CD4-positive, alpha-beta memory T cell (primary cell): ENCODE data around the gene GATA1. TPM values are rescaled to one million over a fixed set of nuclear protein-coding genes. Genes with fewer than 3 reads are reported as not detected.

ENCODE experiments used
- CTCF ChIA-PET: fragments of 350-600 bp; sonication (Branson Sonifier 250); formaldehyde crosslinking; loops from one replicate; lab custom pipeline; 2021; ENCODE audit warnings: inconsistent platforms; ENCODE audit not compliant: partially characterized antibody; lab: Charles Lee
- POLR2A ChIA-PET: fragments of 350-600 bp; sonication (Branson Sonifier 250); formaldehyde crosslinking; loops from one replicate; lab custom pipeline; 2021; ENCODE audit not compliant: partially characterized antibody; lab: Charles Lee
- DNase-seq, 5 donors: peaks; one replicate each; pipeline versions ENCODE4 v3.0.0 to v3.0.0-alpha.2; 2020 to 2022; ENCODE audit warnings: mixed read lengths in 1 of 5
- H3K27ac ChIP-seq: one replicate; pipeline ENCODE4 v1.7.0; 2013; ENCODE audit warnings: low read depth, low read length
- H3K27me3 ChIP-seq: 2 replicates; pipeline ENCODE4 v1.7.0; 2013; ENCODE audit warnings: mild to moderate bottlenecking, low read length, moderate library complexity; ENCODE audit not compliant: insufficient read depth
- H3K36me3 ChIP-seq: 2 replicates; pipeline ENCODE4 v1.7.0; 2013; ENCODE audit warnings: mild to moderate bottlenecking, low read length, moderate library complexity; ENCODE audit not compliant: insufficient read depth
- H3K4me1 ChIP-seq: 2 replicates; pipeline ENCODE4 v1.7.0; 2013; ENCODE audit warnings: mild to moderate bottlenecking, low read length, moderate library complexity; ENCODE audit not compliant: insufficient read depth
- H3K4me3 ChIP-seq, 2 donors: one replicate each; pipeline ENCODE4 v1.7.0; 2013; ENCODE audit warnings: low read length in 2 of 2, mild to moderate bottlenecking in 1 of 2
- H3K9me3 ChIP-seq, 2 donors: one replicate each; pipeline ENCODE4 v1.7.0; 2013; ENCODE audit warnings: low read length in 2 of 2, control low read depth in 1 of 2; ENCODE audit not compliant: control insufficient read depth in 1 of 2
- H3K27ac Mint-ChIP-seq, 7 donors: one replicate each; pipeline ENCODE4 v1.8.0; 2020 to 2021; ENCODE audit warnings: mixed read lengths in 7 of 7, mild to moderate bottlenecking in 6 of 7, inconsistent platforms in 3 of 7, moderate library complexity in 3 of 7
- H3K27me3 Mint-ChIP-seq, 2 donors: one replicate each; pipeline ENCODE4 v1.8.0; 2020 to 2021; ENCODE audit warnings: mixed read lengths in 2 of 2
- H3K36me3 Mint-ChIP-seq, 2 donors: one replicate each; pipeline ENCODE4 v1.8.0; 2020 to 2021; ENCODE audit warnings: mixed read lengths in 2 of 2, inconsistent platforms in 1 of 2, mild to moderate bottlenecking in 1 of 2
- H3K4me1 Mint-ChIP-seq, 4 donors: one replicate each; pipeline ENCODE4 v1.8.0; 2020 to 2021; ENCODE audit warnings: mixed read lengths in 4 of 4, mild to moderate bottlenecking in 1 of 4
- H3K4me3 Mint-ChIP-seq, 8 donors: one replicate each; pipeline ENCODE4 v1.8.0; 2020 to 2021; ENCODE audit warnings: mixed read lengths in 8 of 8, mild to moderate bottlenecking in 7 of 8, moderate library complexity in 6 of 8, inconsistent platforms in 3 of 8
- H3K9me3 Mint-ChIP-seq, 8 donors: one replicate each; pipeline ENCODE4 v1.8.0; 2020 to 2021; ENCODE audit warnings: mixed read lengths in 8 of 8, mild to moderate bottlenecking in 5 of 8, inconsistent platforms in 3 of 8, moderate library complexity in 1 of 8
- intact Hi-C: fragments of 100-400 bp; cut with micrococcal nuclease; formaldehyde crosslinking; loops from one replicate; pipeline ENCODE4 v1.15.1; 2023
- polyA plus RNA-seq, 2 donors: library from polyadenylated mRNA; unstranded; fragments of 300-500 nt; fragmentation: Illumina TruSeq; gene quantifications; one replicate each; pipeline ENCODE4 v1.2.3, GENCODE V29; 2021
- total RNA-seq, 2 experiments: library from RNA; stranded (reverse); gene quantifications; one replicate each; pipeline ENCODE4 v1.2.3, GENCODE V29; 2021

The GATA1 gene
- total and polyA plus RNA-seq, 4 experiments from 2014 or later = not detected

DNA sequence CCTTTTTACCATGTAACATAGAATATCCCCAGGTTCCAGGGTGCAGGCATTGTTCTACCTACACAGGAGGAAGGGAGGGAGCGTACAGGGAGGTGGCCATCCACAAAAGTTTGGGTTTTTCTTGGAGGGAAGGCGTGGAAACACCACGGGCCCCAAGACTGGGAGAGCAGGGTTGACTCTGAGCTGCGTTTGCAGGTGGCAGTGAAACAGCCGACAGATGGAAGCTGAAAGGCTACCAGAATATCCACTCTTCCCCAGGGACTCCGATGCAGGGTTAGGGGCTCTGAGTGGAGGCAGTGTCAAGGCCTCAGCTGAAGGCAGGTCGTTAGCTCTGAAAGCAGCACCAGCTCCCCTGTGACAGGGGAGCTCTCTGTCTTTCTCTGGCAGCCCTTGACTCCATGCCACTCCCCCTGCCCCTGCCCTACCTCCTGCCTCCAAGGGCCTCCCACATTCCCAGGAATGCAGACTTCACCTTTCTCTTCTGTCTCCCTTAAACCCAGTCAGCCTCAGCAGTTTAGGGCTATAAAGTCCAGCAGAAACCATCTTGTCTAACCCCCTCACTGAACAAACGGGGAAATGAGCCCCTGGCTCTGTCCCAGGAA lies 38.9 kb upstream of the GATA1 start:
- H3K9me3 Mint-ChIP-seq = no peaks in the 10 kb centered on the region
- intact Hi-C loops = no loop called here
- no peak overlapping the region for H3K27ac ChIP-seq
- no peak overlapping the region for H3K27ac Mint-ChIP-seq
- ChIA-PET POLR2A (no interaction called here), CTCF (no interaction called here)
- peaks cover 0 to 3% (median 0%) of the 10 kb centered on the region in 4 donors for H3K4me1 Mint-ChIP-seq
- H3K36me3 Mint-ChIP-seq = no peaks in the 10 kb centered on the region
- no peaks in the 10 kb centered on the region for H3K27me3 ChIP-seq
- no peaks in the 10 kb centered on the region for H3K9me3 ChIP-seq
- no peak for DNase-seq
- no peak overlapping the region for H3K4me3 ChIP-seq
- H3K36me3 ChIP-seq = no peaks in the 10 kb centered on the region
- H3K4me3 Mint-ChIP-seq = no peak overlapping the region
- H3K4me1 ChIP-seq = no peaks in the 10 kb centered on the region
- H3K27me3 Mint-ChIP-seq = no peaks in the 10 kb centered on the region

GRCh38 chrX:48749182-48749581 lies 37.2 kb upstream of the GATA1 start:
- Mint-ChIP-seq H3K4me3 (no peak overlapping the region), H3K9me3 (no peaks in the 10 kb centered on the region), H3K4me1 (peaks cover 0 to 3% (median 0%) of the 10 kb centered on the region in 4 donors), H3K36me3 (no peaks in the 10 kb centered on the region), H3K27ac (no peak overlapping the region), H3K27me3 (no peaks in the 10 kb centered on the region)
- no peaks in the 10 kb centered on the region for H3K9me3 ChIP-seq
- H3K4me1 ChIP-seq = no peaks in the 10 kb centered on the region
- no peak for DNase-seq
- ChIA-PET CTCF (no interaction called here), POLR2A (no interaction called here)
- H3K4me3 ChIP-seq = no peak overlapping the region
- no peaks in the 10 kb centered on the region for H3K27me3 ChIP-seq
- H3K27ac ChIP-seq = no peak overlapping the region
- no peaks in the 10 kb centered on the region for H3K36me3 ChIP-seq
- intact Hi-C loops = no loop called here

DNA sequence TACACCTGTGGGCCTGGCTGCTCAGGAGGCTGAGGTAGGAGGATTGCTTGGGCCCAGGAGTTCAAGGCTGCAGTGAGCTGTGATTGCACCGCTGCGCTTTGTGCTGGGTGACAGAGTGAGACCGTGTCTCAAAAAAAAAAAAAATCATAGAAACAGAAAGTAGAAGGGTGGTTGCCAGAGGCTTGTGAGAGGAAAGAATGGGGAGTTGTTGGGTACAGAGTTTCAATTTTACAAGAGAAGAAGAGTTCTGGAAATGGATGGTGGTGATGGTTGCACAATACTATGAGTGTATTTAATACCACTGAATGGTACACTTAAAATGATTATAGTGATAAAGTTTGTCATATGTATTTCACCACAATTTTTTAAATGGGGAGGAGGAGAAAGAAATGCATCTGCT lies 35.0 kb upstream of the GATA1 start:
- H3K9me3 Mint-ChIP-seq = no peaks in the 10 kb centered on the region
- H3K4me1 ChIP-seq = no peaks in the 10 kb centered on the region
- no peaks in the 10 kb centered on the region for H3K27me3 ChIP-seq
- H3K4me3 ChIP-seq = no peak overlapping the region
- H3K27ac ChIP-seq = no peak overlapping the region
- ChIA-PET POLR2A (no interaction called here), CTCF (interaction anchor here (0.9 kb wide), 1 partner anchor 103 kb away, joined by 3 read pairs; no protein-coding TSS in a partner anchor)
- peak overlapping the region in 1 of 7 donors; percentile 46 for H3K27ac Mint-ChIP-seq
- no peaks in the 10 kb centered on the region for H3K36me3 Mint-ChIP-seq
- intact Hi-C loops = no loop called here
- H3K4me1 Mint-ChIP-seq = peaks cover 0 to 3% (median 0%) of the 10 kb centered on the region in 4 donors
- H3K9me3 ChIP-seq = no peaks in the 10 kb centered on the region
- no peak overlapping the region for H3K4me3 Mint-ChIP-seq
- no peaks in the 10 kb centered on the region for H3K36me3 ChIP-seq
- no peaks in the 10 kb centered on the region for H3K27me3 Mint-ChIP-seq
- no peak for DNase-seq

GRCh38 chrX:48752498-48752897 lies 33.9 kb upstream of the GATA1 start:
- DNase-seq = no peak
- no peaks in the 10 kb centered on the region for H3K27me3 Mint-ChIP-seq
- Histone ChIP-seq H3K4me3 (no peak overlapping the region), H3K4me1 (no peaks in the 10 kb centered on the region), H3K9me3 (no peaks in the 10 kb centered on the region), H3K36me3 (no peaks in the 10 kb centered on the region), H3K27ac (no peak overlapping the region), H3K27me3 (no peaks in the 10 kb centered on the region)
- CTCF ChIA-PET = interaction anchor here (0.9 to 1.4 kb wide), 2 partner anchors 8 to 104 kb away, joined by 3 to 4 read pairs; no protein-coding TSS in a partner anchor
- H3K36me3 Mint-ChIP-seq = no peaks in the 10 kb centered on the region
- intact Hi-C loops = no loop called here
- H3K4me3 Mint-ChIP-seq = no peak overlapping the region
- H3K9me3 Mint-ChIP-seq = no peaks in the 10 kb centered on the region
- POLR2A ChIA-PET = no interaction called here
- H3K4me1 Mint-ChIP-seq = peaks cover 0 to 3% (median 0%) of the 10 kb centered on the region in 4 donors
- H3K27ac Mint-ChIP-seq = no peak overlapping the region

- CTCF ChIA-PET = no interaction called here
- Histone ChIP-seq H3K4me1 (no peaks in the 10 kb centered on the region), H3K9me3 (no peaks in the 10 kb centered on the region), H3K27me3 (no peaks in the 10 kb centered on the region), H3K4me3 (no peak overlapping the region), H3K27ac (no peak overlapping the region), H3K36me3 (no peaks in the 10 kb centered on the region)
- no peak for DNase-seq
- no peaks in the 10 kb centered on the region for H3K9me3 Mint-ChIP-seq
- no peaks in the 10 kb centered on the region for H3K27me3 Mint-ChIP-seq
- POLR2A ChIA-PET = no interaction called here
- no peak overlapping the region for H3K27ac Mint-ChIP-seq
- H3K4me3 Mint-ChIP-seq = no peak overlapping the region
- H3K4me1 Mint-ChIP-seq = peaks cover 0 to 3% (median 0%) of the 10 kb centered on the region in 4 donors
- intact Hi-C loops = no loop called here
- no peaks in the 10 kb centered on the region for H3K36me3 Mint-ChIP-seq
These were observed 32.6 kb upstream of the GATA1 start for GRCh38 chrX:48753708-48754228.

GRCh38 chrX:48754238-48754637 lies 32.2 kb upstream of the GATA1 start:
- H3K4me1 Mint-ChIP-seq = peaks cover 0 to 3% (median 0%) of the 10 kb centered on the region in 4 donors
- no peak overlapping the region for H3K4me3 Mint-ChIP-seq
- no peak overlapping the region for H3K27ac ChIP-seq
- no peak overlapping the region for H3K4me3 ChIP-seq
- no peaks in the 10 kb centered on the region for H3K36me3 Mint-ChIP-seq
- no peaks in the 10 kb centered on the region for H3K27me3 ChIP-seq
- H3K27ac Mint-ChIP-seq = no peak overlapping the region
- H3K27me3 Mint-ChIP-seq = no peaks in the 10 kb centered on the region
- H3K36me3 ChIP-seq = no peaks in the 10 kb centered on the region
- intact Hi-C loops = no loop called here
- no peaks in the 10 kb centered on the region for H3K9me3 Mint-ChIP-seq
- ChIA-PET POLR2A (no interaction called here), CTCF (no interaction called here)
- H3K9me3 ChIP-seq = no peaks in the 10 kb centered on the region
- DNase-seq = no peak
- H3K4me1 ChIP-seq = no peaks in the 10 kb centered on the region

DNA sequence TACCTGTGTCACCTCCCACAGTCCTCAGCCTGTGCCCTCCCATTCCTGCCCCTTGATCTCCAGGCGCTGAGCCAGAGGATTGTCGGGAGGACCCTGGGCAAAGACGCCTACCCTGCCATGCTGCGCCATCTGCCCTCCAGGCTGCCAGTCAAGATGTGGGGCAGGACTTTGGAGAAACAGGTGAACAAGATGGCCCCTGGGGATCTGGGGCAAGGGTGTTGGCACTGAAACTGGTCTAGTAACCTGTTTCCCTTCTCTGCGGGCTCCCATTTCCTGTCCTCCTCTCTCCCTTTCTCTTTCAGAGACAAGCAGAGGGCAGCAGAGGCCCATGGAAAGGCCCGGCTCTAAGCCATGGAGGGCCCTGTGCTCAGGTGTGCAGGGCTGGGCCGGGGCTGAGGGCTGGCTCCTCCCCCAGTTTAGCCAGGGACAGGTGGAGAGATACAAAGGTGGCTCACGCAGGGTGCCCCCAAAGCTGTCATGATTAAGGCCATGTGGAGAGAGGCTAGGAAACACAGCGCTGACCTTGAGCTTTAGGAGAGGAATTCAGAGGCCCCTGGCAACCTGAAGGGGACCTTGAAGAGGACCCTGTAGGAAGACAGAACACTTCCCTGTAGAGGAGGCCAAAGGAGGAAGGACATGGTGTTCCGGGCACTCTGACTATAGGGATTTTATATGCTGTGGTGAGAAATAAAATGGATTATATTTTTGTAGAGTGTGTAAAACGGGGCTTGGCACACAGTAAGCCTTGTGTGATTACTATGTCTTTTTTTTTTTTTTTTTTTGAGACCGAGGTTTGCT lies 24.5 kb upstream of the GATA1 start, which contains the start of gene GLOD5:
Gene GLOD5, plus strand, starts transcription at position 74 of the 798 bp plus-strand sequence. Its CDS starts 44 bp downstream, at position 118.
- Histone ChIP-seq H3K27ac (no peak within 1 kb of the TSS), H3K4me3 (no peak within 1 kb of the TSS), H3K9me3 (no peaks in the 10 kb centered on the region), H3K27me3 (no peaks in the 10 kb centered on the region), H3K36me3 (no peaks in the 10 kb centered on the region), H3K4me1 (no peaks in the 10 kb centered on the region)
- H3K4me1 Mint-ChIP-seq = peaks cover 0 to 7% (median 1%) of the 10 kb centered on the region in 4 donors
- H3K4me3 Mint-ChIP-seq = no peak within 1 kb of the TSS
- no peak within 1 kb of the TSS for H3K27ac Mint-ChIP-seq
- POLR2A ChIA-PET = no interaction called here
- peaks cover 0 to 2% of the 10 kb centered on the region in 2 donors for H3K27me3 Mint-ChIP-seq
- no peaks in the 10 kb centered on the region for H3K9me3 Mint-ChIP-seq
- CTCF ChIA-PET = interaction anchor here (1.3 kb wide), 1 partner anchor 10 kb away, joined by 4 read pairs; no protein-coding TSS in a partner anchor
- H3K36me3 Mint-ChIP-seq = no peaks in the 10 kb centered on the region
- DNase-seq = no peak
- intact Hi-C loops = no loop called here
